ENCODE data around the gene ZNF382.

The ZNF382 gene

GRCh38 chr19:36638862-36639510 lies 33.9 kb downstream of the ZNF382 start:
- peaks cover 28% of the 10 kb centered on the region for H3K9me3 Mint-ChIP-seq
- no peak for ATAC-seq

DNA sequence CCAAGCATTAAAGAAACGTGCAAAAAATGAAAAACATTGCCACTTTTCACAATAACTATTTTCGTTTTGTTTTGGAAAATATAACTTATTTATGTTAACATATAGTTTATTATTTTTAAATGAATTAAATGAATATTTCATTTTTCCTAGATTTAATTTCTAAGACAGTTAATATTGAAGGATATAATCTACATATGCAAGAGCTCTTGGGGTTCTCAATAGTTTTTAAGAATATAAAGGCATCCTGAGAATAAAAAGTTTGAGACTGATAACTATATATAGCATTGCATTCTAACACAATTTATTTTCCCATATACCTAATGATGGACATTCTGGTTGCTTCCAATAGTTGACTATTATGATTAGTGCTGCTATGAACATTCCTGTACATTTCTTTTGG lies 41.6 kb downstream of the ZNF382 start:
- H3K27me3 Mint-ChIP-seq = no peaks in the 10 kb centered on the region
- H3K9me3 Mint-ChIP-seq = peaks cover 11% of the 10 kb centered on the region
- no peak for ATAC-seq
- H3K4me3 Mint-ChIP-seq = no peak overlapping the region
- peaks cover 83% of the 10 kb centered on the region for H3K36me3 Mint-ChIP-seq
- no peaks in the 10 kb centered on the region for H3K4me1 Mint-ChIP-seq
- no peak overlapping the region for H3K27ac Mint-ChIP-seq

More at GRCh38 chr19:36638862-36639510, 33.9 kb downstream of the ZNF382 start:
- Mint-ChIP-seq H3K36me3 (peaks cover 79% of the 10 kb centered on the region), H3K4me3 (no peak overlapping the region), H3K27ac (no peak overlapping the region), H3K27me3 (no peaks in the 10 kb centered on the region), H3K4me1 (no peaks in the 10 kb centered on the region)

DNA sequence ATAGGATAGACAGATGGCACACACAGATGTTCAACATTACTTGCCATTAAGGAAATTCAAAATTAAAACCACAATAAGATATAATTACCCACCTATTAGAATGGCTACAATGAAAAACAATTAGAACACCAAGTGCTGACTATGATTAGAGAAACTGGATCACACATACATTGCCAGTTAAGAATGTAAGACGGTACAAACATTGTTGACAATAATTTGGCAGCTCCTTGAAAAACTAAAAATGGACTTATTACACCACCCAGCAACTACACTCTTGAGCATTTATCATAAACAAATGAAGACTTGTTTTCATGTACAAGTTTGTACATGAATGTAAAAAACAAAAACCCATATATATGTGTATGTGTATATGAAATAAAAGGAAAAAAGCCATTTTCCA lies 47.8 kb downstream of the ZNF382 start:
- no peaks in the 10 kb centered on the region for H3K27me3 Mint-ChIP-seq
- no peak for ATAC-seq
- H3K4me3 Mint-ChIP-seq = no peak overlapping the region
- no peak overlapping the region for H3K27ac Mint-ChIP-seq
- H3K36me3 Mint-ChIP-seq = peaks cover 96% of the 10 kb centered on the region
- H3K4me1 Mint-ChIP-seq = no peaks in the 10 kb centered on the region
- peaks cover 31% of the 10 kb centered on the region for H3K9me3 Mint-ChIP-seq

GRCh38 chr19:36665832-36666231 lies 60.7 kb downstream of the ZNF382 start:
- peak overlapping the region; percentile 100 for H3K4me3 Mint-ChIP-seq
- H3K36me3 Mint-ChIP-seq = peaks cover 69% of the 10 kb centered on the region
- H3K27me3 Mint-ChIP-seq = no peaks in the 10 kb centered on the region
- peak overlapping the region; percentile 99 for H3K27ac Mint-ChIP-seq
- peaks cover 36% of the 10 kb centered on the region for H3K4me1 Mint-ChIP-seq
- ATAC-seq = no peak
- H3K9me3 Mint-ChIP-seq = peaks cover 23% of the 10 kb centered on the region

GRCh38 chr19:36668646-36669045 lies 63.5 kb downstream of the ZNF382 start:
- Mint-ChIP-seq H3K27me3 (no peaks in the 10 kb centered on the region), H3K4me3 (peak overlapping the region; percentile 4), H3K4me1 (peaks cover 36% of the 10 kb centered on the region), H3K9me3 (peaks cover 20% of the 10 kb centered on the region), H3K36me3 (peaks cover 66% of the 10 kb centered on the region), H3K27ac (no peak overlapping the region)
- no peak for ATAC-seq

GRCh38 chr19:36672368-36672767 lies 67.3 kb downstream of the ZNF382 start:
- Mint-ChIP-seq H3K4me1 (peaks cover 21% of the 10 kb centered on the region), H3K27me3 (no peaks in the 10 kb centered on the region), H3K36me3 (peaks cover 52% of the 10 kb centered on the region), H3K27ac (no peak overlapping the region), H3K4me3 (no peak overlapping the region), H3K9me3 (peaks cover 14% of the 10 kb centered on the region)
- ATAC-seq = no peak

DNA sequence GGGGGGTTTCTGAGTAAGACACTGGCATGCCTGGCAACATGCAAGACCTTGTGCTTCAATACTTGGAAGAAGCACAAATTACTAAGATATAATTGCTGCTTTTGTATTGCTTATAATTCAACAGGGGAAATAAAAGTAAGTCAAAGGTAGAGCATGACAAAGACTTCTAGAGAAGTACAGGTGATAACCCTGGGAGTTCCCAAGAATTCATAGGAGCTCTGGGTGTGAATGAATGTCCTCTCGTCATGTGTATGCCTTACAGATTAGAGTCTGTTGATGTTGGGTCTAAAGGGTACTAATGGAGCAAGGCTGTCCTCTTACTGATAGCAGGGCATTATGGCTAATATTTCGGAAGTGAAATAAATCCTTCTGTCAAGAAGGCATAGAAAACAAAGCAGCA lies 69.1 kb downstream of the ZNF382 start:
- peaks cover 59% of the 10 kb centered on the region for H3K36me3 Mint-ChIP-seq
- no peaks in the 10 kb centered on the region for H3K27me3 Mint-ChIP-seq
- peaks cover 9% of the 10 kb centered on the region for H3K9me3 Mint-ChIP-seq
- ATAC-seq = no peak
- H3K4me1 Mint-ChIP-seq = peaks cover 8% of the 10 kb centered on the region
- H3K4me3 Mint-ChIP-seq = no peak overlapping the region
- H3K27ac Mint-ChIP-seq = no peak overlapping the region

DNA sequence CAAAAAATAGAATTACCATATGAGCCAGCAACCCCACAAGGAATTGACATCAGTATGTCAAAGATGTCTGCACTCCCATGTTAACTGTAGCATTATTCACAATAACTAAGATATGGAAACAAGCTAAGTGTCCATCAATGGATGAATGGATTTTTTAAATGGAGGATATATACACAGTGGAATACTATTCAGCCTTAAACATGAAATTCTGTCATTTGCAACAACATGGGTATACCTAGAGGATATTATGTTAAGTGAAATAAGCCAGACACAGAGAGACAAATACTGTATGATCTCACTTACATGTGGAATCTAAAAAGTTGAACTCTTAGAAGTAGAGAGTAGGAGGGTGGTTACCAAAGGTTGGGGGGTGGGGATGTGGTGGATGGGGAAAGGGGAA lies 74.3 kb downstream of the ZNF382 start:
- no peak for ATAC-seq
- H3K4me3 Mint-ChIP-seq = no peak overlapping the region
- H3K4me1 Mint-ChIP-seq = peaks cover under 1% of the 10 kb centered on the region
- no peaks in the 10 kb centered on the region for H3K27me3 Mint-ChIP-seq
- peaks cover 62% of the 10 kb centered on the region for H3K36me3 Mint-ChIP-seq
- H3K27ac Mint-ChIP-seq = no peak overlapping the region
- H3K9me3 Mint-ChIP-seq = peaks cover 12% of the 10 kb centered on the region

Measured in stimulated activated memory B cell treated with anti-CD40 and anti-IgM and Interleukin-4, amounts not matched to agents 10 μg/mL and 1 μg/mL and 100 μg/mL, for 72 hours (primary cell).